Activated T-cell treated with anti-CD3 and anti-CD28 coated beads, Interleukin-2, amount 50 U/mL, for 24 hours (primary cell): ENCODE measurements around the gene DENND5A.
"Not testable (repeated sequence)": the region's sequence is repeated elsewhere in the genome, so short reads cannot be mapped to it uniquely, and the experiment has no call there.

Source experiments
- DNase-seq: peaks from one replicate; pipeline ENCODE4 v3.0.0-alpha.2; 2020
- H3K27ac Mint-ChIP-seq: 2 replicates; pipeline ENCODE4 v1.8.0; 2020; ENCODE audit warnings: mild to moderate bottlenecking, mixed read lengths
- H3K27me3 Mint-ChIP-seq: 2 replicates; pipeline ENCODE4 v1.8.0; 2020; ENCODE audit warnings: mixed read lengths
- H3K36me3 Mint-ChIP-seq: 2 replicates; pipeline ENCODE4 v1.8.0; 2020; ENCODE audit warnings: low read depth, mixed read lengths
- H3K4me1 Mint-ChIP-seq: 2 replicates; pipeline ENCODE4 v1.8.0; 2020; ENCODE audit warnings: low read depth, mixed read lengths
- H3K4me3 Mint-ChIP-seq: 2 replicates; pipeline ENCODE4 v1.8.0; 2020; ENCODE audit warnings: mild to moderate bottlenecking, moderate library complexity, mixed read lengths
- H3K9me3 Mint-ChIP-seq: 2 replicates; pipeline ENCODE4 v1.8.0; 2020; ENCODE audit warnings: mixed read lengths

Gene DENND5A

GRCh38 chr11:9251311-9251710, 13.8 kb downstream of the DENND5A start:
- peaks cover 56% of the 10 kb centered on the region for H3K4me1 Mint-ChIP-seq
- peaks cover 10% of the 10 kb centered on the region for H3K36me3 Mint-ChIP-seq
- no peak for DNase-seq
- H3K27ac Mint-ChIP-seq: peak overlapping the region; percentile 72
- no peaks in the 10 kb centered on the region for H3K9me3 Mint-ChIP-seq
- no peaks in the 10 kb centered on the region for H3K27me3 Mint-ChIP-seq
- H3K4me3 Mint-ChIP-seq: peak overlapping the region; percentile 42

DNA sequence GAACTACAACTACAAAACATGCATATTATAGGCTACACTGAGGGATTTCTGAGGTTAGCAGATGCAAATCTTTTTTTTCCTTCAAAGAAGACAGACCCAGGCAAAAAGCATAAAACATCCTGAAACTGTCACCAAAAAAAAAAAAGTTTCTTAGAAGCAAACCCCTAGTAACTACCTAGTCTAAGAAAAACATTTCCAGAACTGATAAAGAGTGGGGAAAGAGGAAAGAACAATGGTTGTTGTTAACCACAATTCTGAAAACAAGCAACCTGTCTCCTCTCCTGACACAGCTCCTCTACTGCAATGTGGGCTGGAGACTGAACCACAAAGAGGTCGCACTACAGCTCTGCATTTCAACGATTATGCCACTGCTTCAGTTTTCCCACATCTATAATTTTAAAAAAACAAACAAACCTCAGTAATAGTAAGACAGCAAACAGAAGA, 15.0 kb downstream of the DENND5A start:
- Mint-ChIP-seq H3K27me3 (no peaks in the 10 kb centered on the region), H3K36me3 (peaks cover 5% of the 10 kb centered on the region), H3K4me3 (peak overlapping the region; percentile 40), H3K4me1 (peaks cover 61% of the 10 kb centered on the region), H3K27ac (peak overlapping the region; percentile 38), H3K9me3 (no peaks in the 10 kb centered on the region)
- no peak for DNase-seq

DNA sequence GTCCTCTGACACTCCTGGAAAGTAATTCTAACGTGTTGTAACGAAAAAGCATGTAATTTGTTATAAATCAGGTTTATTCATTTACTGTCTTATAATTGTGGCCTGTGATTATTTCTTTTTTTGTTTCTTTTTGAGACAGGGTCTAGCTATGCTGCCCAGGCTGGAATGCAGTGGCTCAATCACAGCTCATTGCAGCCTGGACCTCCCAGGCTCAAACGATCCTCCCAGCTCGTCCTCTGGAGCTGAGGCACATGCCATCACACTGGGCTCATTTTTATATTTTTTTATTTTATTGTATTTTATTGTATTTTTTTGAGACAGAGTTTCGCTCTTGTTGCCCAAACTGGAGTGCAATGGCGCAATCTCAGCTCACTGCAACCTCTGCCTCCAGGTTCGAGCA, 15.9 kb downstream of the DENND5A start:
- Mint-ChIP-seq H3K9me3 (no peaks in the 10 kb centered on the region), H3K27me3 (no peaks in the 10 kb centered on the region), H3K36me3 (peaks cover 3% of the 10 kb centered on the region), H3K4me1 (peaks cover 61% of the 10 kb centered on the region), H3K4me3 (no peak overlapping the region), H3K27ac (no peak overlapping the region)
- no peak for DNase-seq

- no peak for DNase-seq
- peaks cover 64% of the 10 kb centered on the region for H3K4me1 Mint-ChIP-seq
- no peak overlapping the region for H3K4me3 Mint-ChIP-seq
- no peaks in the 10 kb centered on the region for H3K9me3 Mint-ChIP-seq
- peaks cover 3% of the 10 kb centered on the region for H3K36me3 Mint-ChIP-seq
- H3K27me3 Mint-ChIP-seq: no peaks in the 10 kb centered on the region
- no peak overlapping the region for H3K27ac Mint-ChIP-seq
Measured at GRCh38 chr11:9247863-9248262, 17.3 kb downstream of the DENND5A start.

- peaks cover 42% of the 10 kb centered on the region for H3K4me1 Mint-ChIP-seq
- H3K27ac Mint-ChIP-seq: peak overlapping the region; percentile 33
- not testable (repeated sequence) for H3K9me3 Mint-ChIP-seq
Measured at GRCh38 chr11:9236242-9236641, 28.9 kb downstream of the DENND5A start.

GRCh38 chr11:9232482-9232881, 32.7 kb downstream of the DENND5A start:
- Mint-ChIP-seq H3K27me3 (no peaks in the 10 kb centered on the region), H3K4me1 (peaks cover 49% of the 10 kb centered on the region), H3K9me3 (peaks cover 5% of the 10 kb centered on the region), H3K36me3 (peaks cover 10% of the 10 kb centered on the region), H3K27ac (no peak overlapping the region), H3K4me3 (no peak overlapping the region)
- no peak for DNase-seq

More at GRCh38 chr11:9236242-9236641, 28.9 kb downstream of the DENND5A start:
- not testable (repeated sequence) for DNase-seq, H3K27me3 Mint-ChIP-seq, H3K4me3 Mint-ChIP-seq
- peaks cover 10% of the 10 kb centered on the region for H3K36me3 Mint-ChIP-seq

GRCh38 chr11:9231848-9232177, 33.3 kb downstream of the DENND5A start:
- Mint-ChIP-seq H3K27me3 (no peaks in the 10 kb centered on the region), H3K36me3 (peaks cover 10% of the 10 kb centered on the region), H3K27ac (peak overlapping the region; percentile 40), H3K4me3 (peak overlapping the region; percentile 72), H3K4me1 (peaks cover 52% of the 10 kb centered on the region), H3K9me3 (peaks cover 5% of the 10 kb centered on the region)
- DNase-seq: no peak

GRCh38 chr11:9230296-9230695, 34.9 kb downstream of the DENND5A start:
- peaks cover 56% of the 10 kb centered on the region for H3K4me1 Mint-ChIP-seq
- no peak overlapping the region for H3K4me3 Mint-ChIP-seq
- H3K36me3 Mint-ChIP-seq: peaks cover 10% of the 10 kb centered on the region
- H3K27ac Mint-ChIP-seq: no peak overlapping the region
- H3K27me3 Mint-ChIP-seq: no peaks in the 10 kb centered on the region
- peaks cover 5% of the 10 kb centered on the region for H3K9me3 Mint-ChIP-seq
- no peak for DNase-seq

GRCh38 chr11:9228091-9228490, 37.1 kb downstream of the DENND5A start:
- H3K4me3 Mint-ChIP-seq: no peak overlapping the region
- H3K4me1 Mint-ChIP-seq: peaks cover 46% of the 10 kb centered on the region
- no peak overlapping the region for H3K27ac Mint-ChIP-seq
- H3K9me3 Mint-ChIP-seq: no peaks in the 10 kb centered on the region
- H3K36me3 Mint-ChIP-seq: no peaks in the 10 kb centered on the region
- no peak for DNase-seq
- no peaks in the 10 kb centered on the region for H3K27me3 Mint-ChIP-seq

DNA sequence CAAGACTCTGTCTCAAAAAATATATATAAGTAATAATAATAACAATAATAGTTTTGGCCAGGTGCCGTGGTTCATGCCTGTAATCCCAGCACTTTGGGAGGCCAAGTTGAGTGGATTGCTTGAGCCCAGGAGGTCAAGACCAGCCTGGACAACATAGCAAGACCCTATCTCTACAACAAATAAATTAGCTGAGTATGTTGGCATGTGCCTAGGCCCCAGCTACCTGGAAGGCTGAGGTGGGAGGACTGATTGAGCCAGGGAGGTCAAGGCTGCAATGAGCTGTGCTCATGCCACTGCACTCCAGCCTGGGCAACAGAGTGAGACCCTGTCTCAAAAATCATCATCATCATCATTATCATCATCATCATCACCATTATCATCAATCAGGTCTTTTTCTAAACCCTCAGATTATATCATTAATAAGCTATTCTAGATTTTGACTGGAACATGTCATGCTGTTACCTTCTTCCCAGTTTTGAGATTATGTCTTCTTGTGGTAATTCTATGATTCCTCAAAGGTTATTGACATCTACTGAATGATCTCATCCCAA, 39.3 kb downstream of the DENND5A start:
- Mint-ChIP-seq H3K36me3 (no peaks in the 10 kb centered on the region), H3K27ac (no peak overlapping the region), H3K4me3 (no peak overlapping the region), H3K27me3 (no peaks in the 10 kb centered on the region), H3K9me3 (no peaks in the 10 kb centered on the region), H3K4me1 (peaks cover 28% of the 10 kb centered on the region)
- no peak for DNase-seq

- Mint-ChIP-seq H3K36me3 (no peaks in the 10 kb centered on the region), H3K4me1 (peaks cover 21% of the 10 kb centered on the region), H3K27me3 (no peaks in the 10 kb centered on the region), H3K27ac (no peak overlapping the region), H3K9me3 (no peaks in the 10 kb centered on the region), H3K4me3 (no peak overlapping the region)
- DNase-seq: no peak
Measured at GRCh38 chr11:9222654-9223053, 42.5 kb downstream of the DENND5A start.

DNA sequence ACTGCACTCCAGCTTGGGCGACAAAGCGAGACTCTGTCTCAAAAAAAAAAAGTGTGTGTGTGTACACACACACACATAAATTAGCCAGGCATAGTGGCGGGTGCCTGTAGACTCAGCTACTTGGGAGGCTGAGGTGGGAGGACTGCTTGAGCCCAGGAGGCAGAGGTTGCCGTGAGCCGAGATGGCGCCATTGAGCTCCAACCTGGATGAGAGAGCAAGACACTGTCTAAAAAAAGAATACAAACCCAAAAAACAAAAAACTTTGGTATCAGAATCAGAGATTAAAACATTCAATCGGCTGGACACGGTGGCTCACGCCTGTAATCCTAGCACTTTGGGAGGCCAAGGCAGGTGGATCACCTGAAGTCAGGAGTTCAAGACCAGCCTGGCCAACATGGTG, 44.3 kb downstream of the DENND5A start:
- not testable (repeated sequence) for H3K4me3 Mint-ChIP-seq, H3K36me3 Mint-ChIP-seq, DNase-seq, H3K27me3 Mint-ChIP-seq, H3K27ac Mint-ChIP-seq, H3K9me3 Mint-ChIP-seq
- peaks cover 15% of the 10 kb centered on the region for H3K4me1 Mint-ChIP-seq

DNA sequence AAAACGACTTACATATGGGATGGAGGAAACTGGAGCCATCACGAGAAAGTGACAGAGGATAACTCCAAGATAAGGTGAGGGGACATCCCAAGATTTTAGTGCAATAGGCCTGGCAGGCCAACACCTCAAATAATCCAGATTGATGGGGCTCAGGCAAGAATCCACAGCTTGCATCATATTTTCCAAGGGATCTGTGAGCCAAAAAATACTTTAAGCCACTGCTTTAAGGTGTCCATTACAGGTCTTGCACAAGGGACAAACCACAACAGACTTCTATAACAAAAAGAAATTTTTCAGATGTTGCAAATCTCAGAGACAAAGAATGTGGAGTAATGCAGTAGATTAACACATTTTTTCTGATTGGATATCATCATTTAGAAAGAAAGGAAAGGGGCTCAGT, 45.6 kb downstream of the DENND5A start:
- H3K36me3 Mint-ChIP-seq: no peaks in the 10 kb centered on the region
- H3K4me3 Mint-ChIP-seq: no peak overlapping the region
- H3K4me1 Mint-ChIP-seq: peaks cover 26% of the 10 kb centered on the region
- DNase-seq: no peak
- H3K27me3 Mint-ChIP-seq: no peaks in the 10 kb centered on the region
- no peak overlapping the region for H3K27ac Mint-ChIP-seq
- H3K9me3 Mint-ChIP-seq: no peaks in the 10 kb centered on the region

- no peak overlapping the region for H3K27ac Mint-ChIP-seq
- H3K4me1 Mint-ChIP-seq: peaks cover 27% of the 10 kb centered on the region
- no peaks in the 10 kb centered on the region for H3K36me3 Mint-ChIP-seq
- H3K4me3 Mint-ChIP-seq: no peak overlapping the region
- H3K9me3 Mint-ChIP-seq: no peaks in the 10 kb centered on the region
- no peak for DNase-seq
- no peaks in the 10 kb centered on the region for H3K27me3 Mint-ChIP-seq
Measured at GRCh38 chr11:9219115-9219514, 46.0 kb downstream of the DENND5A start.

DNA sequence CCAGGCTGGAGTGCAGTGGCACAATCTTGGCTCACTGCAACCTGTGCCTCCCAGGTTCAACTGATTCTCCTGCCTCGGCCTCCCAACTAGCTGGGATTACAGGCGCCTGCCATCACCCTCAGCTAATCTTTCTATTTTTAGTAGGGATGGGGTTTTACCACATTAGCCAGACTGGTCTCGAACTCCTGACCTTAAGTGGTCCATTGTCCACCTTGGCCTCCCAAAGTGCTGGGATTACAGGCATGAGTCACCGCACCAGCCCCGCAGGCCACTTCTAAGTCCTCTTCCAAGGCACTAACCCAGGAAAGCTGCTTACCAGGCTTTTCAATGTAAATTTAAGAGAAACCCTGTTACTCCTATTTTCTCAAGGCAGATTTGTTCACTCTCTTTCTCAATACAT, 50.4 kb downstream of the DENND5A start:
- peaks cover 53% of the 10 kb centered on the region for H3K4me1 Mint-ChIP-seq

GRCh38 chr11:9211322-9211721, 53.8 kb downstream of the DENND5A start:
- Mint-ChIP-seq H3K4me1 (peaks cover 68% of the 10 kb centered on the region), H3K9me3 (no peaks in the 10 kb centered on the region), H3K27me3 (no peaks in the 10 kb centered on the region), H3K36me3 (no peaks in the 10 kb centered on the region), H3K27ac (peak overlapping the region; percentile 53), H3K4me3 (no peak overlapping the region)
- DNase-seq: no peak

More for the DNA sequence above, 50.4 kb downstream of the DENND5A start:
- Mint-ChIP-seq H3K4me3 (no peak overlapping the region), H3K27me3 (no peaks in the 10 kb centered on the region), H3K36me3 (no peaks in the 10 kb centered on the region), H3K27ac (no peak overlapping the region), H3K9me3 (no peaks in the 10 kb centered on the region)
- no peak for DNase-seq
